GM13976 (cell line): ENCODE results near the gene KRTAP4-1.
"Not testable (repeated sequence)": the region's sequence is repeated elsewhere in the genome, so short reads cannot be mapped to it uniquely, and the experiment has no call there.

Experiments
- DNase-seq: peaks from one replicate; pipeline ENCODE4 v3.0.0; 2012; ENCODE audit warnings: low spot score
- CTCF ChIP-seq: IDR thresholded peaks from 2 replicates; pipeline ENCODE4 v1.5.1; 2012; ENCODE audit warnings: borderline replicate concordance, mild to moderate bottlenecking; ENCODE audit not compliant: insufficient read depth; ENCODE audit errors: extremely low read depth, missing control alignments, control extremely low read depth
- in situ Hi-C: fragments of 300-500 bp; cut with MboI; formaldehyde crosslinking; loops from one replicate; pipeline ENCODE4 v1.12.0; 2022; ENCODE audit warnings: low sequenced_read_pairs, mixed read lengths, inconsistent platforms; ENCODE audit not compliant: unreplicated experiment

KRTAP4-1 gene

DNA sequence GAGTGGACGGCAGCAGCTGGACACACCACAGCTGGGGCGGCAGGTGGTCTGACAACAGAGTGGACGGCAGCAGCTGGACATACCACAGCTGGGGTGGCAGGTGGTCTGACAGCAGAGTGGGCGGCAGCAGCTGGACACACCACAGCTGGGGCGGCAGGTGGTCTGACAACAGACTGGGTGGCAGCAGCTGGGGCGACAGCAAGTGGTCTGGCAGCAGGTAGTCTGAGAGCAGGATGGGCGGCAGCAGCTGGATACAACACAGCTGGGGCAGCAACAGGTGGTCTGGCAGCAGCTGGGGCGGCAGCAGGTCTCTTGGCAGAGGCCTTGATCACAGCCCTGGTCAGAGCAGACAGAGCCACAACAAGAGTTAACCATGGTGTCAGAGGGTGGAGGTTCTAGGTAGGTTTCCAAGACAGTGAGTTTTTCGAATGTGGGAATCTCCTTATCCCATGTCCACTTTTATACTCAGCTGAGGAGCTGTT, at the start of gene KRTAP4-1:
KRTAP4-1 (minus strand) TSS at position 432 of the 482 bp plus-strand sequence; CDS start at position 375, 57 bp downstream.
- no peak for TF ChIP-seq CTCF
- in situ Hi-C loops, result no loop called here
- no peak for DNase-seq

DNA sequence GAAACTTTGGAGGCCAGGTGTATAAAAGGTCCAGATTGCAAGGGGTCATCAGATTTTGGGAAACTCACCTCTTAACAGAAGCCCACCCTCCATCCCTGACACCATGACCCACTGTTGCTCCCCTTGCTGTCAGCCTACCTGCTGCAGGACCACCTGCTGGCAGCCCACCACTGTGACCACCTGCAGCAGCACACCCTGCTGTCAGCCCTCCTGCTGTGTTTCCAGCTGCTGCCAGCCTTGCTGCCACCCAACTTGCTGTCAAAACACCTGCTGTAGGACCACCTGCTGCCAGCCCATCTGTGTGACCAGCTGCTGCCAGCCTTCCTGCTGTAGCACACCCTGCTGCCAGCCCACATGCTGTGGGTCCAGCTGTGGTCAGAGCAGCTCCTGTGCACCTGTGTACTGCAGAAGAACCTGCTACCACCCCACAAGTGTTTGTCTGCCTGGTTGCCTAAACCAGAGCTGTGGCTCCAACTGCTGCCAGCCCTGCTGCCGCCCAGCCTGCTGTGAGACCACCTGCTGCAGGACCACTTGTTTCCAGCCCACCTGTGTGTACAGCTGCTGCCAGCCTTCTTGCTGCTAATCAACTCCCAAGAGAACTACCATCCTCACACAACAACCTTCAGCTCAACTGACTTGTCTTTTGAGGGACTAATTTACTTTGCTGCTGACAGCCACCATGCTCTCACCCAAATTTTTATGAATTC, 47.8 kb upstream of the KRTAP4-1 start, which contains the start of gene KRTAP9-3:
KRTAP9-3 (plus strand) TSS at position 51 of the 707 bp plus-strand sequence; CDS start at position 104, 53 bp downstream.
- DNase-seq, in situ Hi-C loops: not testable (repeated sequence)

DNA sequence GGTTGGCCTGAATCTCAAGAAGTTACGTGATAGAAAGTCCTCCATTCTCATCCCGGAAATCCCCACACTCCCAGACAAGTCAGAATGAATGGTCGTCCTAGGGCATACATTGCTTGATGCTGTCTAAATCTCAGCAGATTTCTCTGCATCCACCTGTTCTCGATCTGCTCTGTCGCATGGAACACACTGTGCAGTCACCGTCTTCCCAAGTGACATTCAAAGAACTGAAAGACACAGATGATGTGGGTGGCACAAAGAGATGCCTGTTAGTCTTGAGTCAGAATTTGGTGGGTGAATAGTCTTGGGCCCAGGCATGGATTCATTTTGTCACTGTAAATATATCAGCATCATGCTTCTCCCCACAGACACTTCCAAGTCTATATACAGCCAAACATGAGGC, 47.0 kb upstream of the KRTAP4-1 start:
- no peak for DNase-seq
- in situ Hi-C loops, result no loop called here
- no peak for TF ChIP-seq CTCF

DNA sequence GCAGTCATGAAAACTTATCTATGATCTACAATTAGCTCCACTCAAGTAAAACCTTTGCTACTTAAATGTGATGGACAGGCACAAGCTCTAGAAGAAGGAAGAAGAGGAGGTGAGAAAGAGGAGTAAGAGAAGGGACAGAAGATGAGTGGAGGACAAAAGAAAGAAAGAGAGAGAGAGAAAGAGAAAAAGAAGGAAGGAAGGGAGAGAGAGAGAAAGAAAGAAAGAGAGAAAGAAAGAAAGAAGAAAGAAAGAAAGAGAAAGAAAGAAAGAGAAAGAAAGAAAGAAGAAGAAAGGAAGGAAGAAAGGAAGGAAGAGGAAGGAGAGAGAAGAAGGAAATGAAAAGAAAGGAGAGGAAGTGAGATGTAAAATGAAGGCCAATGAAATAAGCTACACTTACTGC, 45.4 kb upstream of the KRTAP4-1 start:
- no peak for TF ChIP-seq CTCF
- in situ Hi-C loops, result no loop called here
- no peak for DNase-seq

DNA sequence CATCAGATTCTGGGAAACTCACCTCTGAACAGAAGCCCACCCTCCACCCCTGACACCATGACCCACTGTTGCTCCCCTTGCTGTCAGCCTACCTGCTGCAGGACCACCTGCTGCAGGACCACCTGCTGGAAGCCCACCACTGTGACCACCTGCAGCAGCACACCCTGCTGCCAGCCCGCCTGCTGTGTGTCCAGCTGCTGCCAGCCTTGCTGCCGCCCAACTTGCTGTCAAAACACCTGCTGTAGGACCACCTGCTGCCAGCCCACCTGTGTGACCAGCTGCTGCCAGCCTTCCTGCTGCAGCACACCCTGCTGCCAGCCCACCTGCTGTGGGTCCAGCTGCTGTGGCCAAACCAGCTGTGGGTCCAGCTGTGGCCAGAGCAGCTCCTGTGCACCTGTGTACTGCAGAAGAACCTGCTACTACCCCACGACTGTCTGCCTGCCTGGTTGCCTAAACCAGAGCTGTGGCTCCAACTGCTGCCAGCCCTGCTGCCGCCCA, 41.9 kb upstream of the KRTAP4-1 start, which contains the start of gene KRTAP9-2:
KRTAP9-2 (plus strand) TSS at position 51 of the 498 bp plus-strand sequence; CDS start at position 58, 7 bp downstream.
- DNase-seq, in situ Hi-C loops: not testable (repeated sequence)

DNA sequence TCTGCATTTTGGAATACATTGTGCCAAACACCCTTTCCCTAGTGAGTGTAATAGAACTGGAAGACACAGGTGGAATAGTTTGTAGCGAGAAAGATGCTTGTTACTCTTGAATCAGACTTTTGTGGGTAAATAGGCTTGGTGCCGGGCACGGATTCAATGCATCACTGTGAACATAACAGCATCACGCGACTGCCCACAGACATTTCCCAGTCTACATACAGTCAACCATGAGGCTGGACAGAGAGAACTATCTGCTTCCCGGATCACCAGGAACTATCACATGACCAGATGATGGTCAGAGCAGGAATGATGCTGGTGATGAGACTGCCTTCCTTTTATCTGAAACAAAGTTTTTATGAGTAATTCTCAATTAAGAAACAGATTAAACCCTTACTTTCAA, 41.3 kb upstream of the KRTAP4-1 start:
- in situ Hi-C loops, result no loop called here
- no peak for DNase-seq
- no peak for TF ChIP-seq CTCF

DNA sequence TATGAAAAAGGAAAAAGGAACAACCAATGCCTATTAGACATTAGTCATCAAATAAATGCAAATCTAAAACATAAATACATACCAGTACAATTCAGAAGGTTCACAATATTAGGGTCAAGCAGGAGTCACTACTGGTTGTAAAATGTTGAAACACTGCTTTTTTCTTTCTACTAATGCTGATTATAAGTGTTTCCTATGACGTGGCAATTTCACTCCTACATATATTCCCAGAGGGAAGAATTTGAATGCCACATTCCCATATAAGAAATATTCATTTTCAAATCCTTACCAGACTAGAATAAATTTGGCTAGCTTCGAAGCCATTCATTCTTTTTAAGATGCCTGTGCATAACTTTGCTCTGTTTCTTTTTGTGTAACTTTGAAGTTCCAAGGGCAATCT, 39.1 kb upstream of the KRTAP4-1 start:
- in situ Hi-C loops, result no loop called here
- TF ChIP-seq CTCF, result no peak

GRCh38 chr17:41215681-41216080, 31.0 kb upstream of the KRTAP4-1 start:
- in situ Hi-C loops, result no loop called here
- no peak for DNase-seq
- no peak for TF ChIP-seq CTCF

More for the DNA sequence above, 39.1 kb upstream of the KRTAP4-1 start:
- no peak for DNase-seq
